ENCODE data around the gene DSCAM.

GRCh38 chr21:40099809-40100208 lies 747.1 kb downstream of the DSCAM start:
- TF ChIP-seq POLR2AphosphoS5 (IDR thresholded peaks at IDR 0.05) = no peak
- TF ChIP-seq CTCF (IDR thresholded peaks at IDR 0.05) = no peak
- TF ChIP-seq EP300 (IDR thresholded peaks at IDR 0.05) = no peak

All from gastroesophageal sphincter (tissue), 3 donors.